ACHN (cell line): ENCODE data around the gene SCNN1A.

ENCODE experiments used
- DNase-seq: peaks from one replicate; pipeline ENCODE4 v3.0.0-alpha.2; 2015
- in situ Hi-C: cut with HindIII; loops from 2 replicates; pipeline ENCODE4 v1.10.0; 2017; ENCODE audit warnings: low sequenced_read_pairs, low pct_ligation_motif_present, low pct_unique_long_range_greater_than_20kb

The SCNN1A gene

GRCh38 chr12:6375269-6376078, at the start of gene SCNN1A:
Gene SCNN1A (minus strand): TSS chr12:6375563. CDS start chr12:6374783, 780 bp downstream.
- in situ Hi-C loops = no loop called here
- DNase-seq = no peak

DNA sequence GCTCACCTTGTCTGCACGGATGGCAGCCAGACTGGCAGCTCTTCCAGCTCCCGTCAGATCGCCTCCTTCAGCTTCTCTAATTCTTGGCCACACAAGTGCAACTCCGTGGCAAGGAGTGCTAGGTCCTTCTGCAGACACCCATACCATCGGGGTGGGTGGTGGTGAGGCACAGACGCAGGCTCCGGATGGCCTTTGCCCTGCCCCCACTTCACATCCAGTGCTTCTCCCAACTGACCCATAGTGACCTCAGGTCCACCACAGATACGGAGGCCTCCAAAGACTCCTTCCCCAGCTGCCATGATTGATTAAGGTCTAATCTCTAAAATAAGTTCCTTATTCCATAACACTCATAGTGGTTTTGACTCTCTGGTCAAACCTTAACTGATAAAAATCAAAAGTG, 49.5 kb upstream of the SCNN1A start:
- DNase-seq = no peak
- in situ Hi-C loops = no loop called here

DNA sequence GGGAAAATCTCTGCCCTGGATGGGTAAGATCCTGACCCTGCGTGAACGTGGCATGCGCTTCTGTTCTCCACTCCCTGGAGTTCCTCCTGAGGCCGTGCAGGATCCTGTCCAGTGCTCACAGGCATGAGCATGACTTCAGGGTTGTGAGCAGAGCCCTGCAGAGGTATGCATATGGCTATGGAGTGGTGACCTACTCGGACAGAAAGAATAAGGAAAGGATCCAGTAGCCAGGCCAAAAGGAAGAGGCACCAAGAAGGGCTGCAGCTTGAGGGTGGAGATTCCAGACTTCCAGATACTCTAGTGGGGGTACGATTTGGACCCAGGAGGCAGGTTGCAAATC, 48.6 kb upstream of the SCNN1A start:
- in situ Hi-C loops = no loop called here
- no peak for DNase-seq

GRCh38 chr12:6423267-6424007, 48.1 kb upstream of the SCNN1A start:
- in situ Hi-C loops = no loop called here
- peak; percentile 96 for DNase-seq

GRCh38 chr12:6420364-6420763, 45.0 kb upstream of the SCNN1A start:
- in situ Hi-C loops = no loop called here

DNA sequence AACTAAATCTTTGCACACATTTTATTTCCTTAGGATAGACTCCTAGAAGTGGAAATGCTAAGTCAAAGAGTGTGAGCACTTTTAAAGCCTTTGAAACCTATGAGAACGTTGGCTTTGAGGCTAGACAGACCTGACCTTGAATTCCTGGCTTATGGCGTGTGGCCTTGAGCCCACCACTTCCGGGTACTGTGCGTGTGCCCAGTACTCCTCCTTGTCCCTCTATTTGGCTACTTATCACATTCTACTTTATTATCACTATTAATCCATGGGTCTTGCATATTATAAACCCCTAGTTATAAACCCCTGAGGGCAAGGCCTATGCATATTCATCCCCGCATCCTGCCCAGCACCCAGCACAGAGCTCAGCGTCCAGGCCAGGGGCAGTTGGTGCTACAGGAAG, 43.4 kb upstream of the SCNN1A start:
- no peak for DNase-seq
- in situ Hi-C loops = no loop called here

More at GRCh38 chr12:6420364-6420763, 45.0 kb upstream of the SCNN1A start:
- DNase-seq = no peak

- DNase-seq = no peak
- in situ Hi-C loops = no loop called here
Observed at GRCh38 chr12:6416596-6416995, 41.2 kb upstream of the SCNN1A start.

DNA sequence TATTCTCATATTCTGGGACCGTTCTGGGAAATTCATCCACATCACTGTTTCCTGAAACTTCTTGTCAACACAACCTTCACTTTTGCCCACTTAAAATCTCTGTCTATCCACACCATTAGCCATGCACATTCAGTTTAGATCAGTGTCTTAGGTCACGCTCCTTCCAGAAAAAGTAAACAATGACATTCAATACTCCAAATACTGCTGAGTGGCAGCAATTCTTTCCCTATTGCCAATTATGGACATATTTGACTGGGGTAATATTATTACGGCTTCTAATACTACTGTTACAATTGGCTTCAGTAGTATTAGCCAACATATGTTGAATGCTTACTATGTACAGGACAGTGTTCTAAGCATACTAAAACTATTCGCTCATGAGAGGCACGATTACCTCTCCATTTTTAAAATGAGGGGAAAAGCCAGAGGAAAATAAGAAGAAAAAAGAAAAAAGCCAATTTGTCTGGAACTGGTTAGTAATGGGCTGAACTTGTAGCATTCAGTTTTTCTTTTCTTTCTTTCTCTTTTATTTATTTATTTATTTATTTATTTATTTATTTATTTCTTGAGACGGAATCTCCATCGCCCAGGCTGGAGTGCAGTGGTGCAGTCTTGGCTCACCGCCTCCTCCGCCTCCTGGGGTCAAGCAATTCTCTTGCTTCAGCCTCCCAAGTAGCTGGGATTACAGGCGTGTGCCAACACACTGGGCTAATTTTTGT, 32.0 kb upstream of the SCNN1A start:
- in situ Hi-C loops = no loop called here
- no peak for DNase-seq

DNA sequence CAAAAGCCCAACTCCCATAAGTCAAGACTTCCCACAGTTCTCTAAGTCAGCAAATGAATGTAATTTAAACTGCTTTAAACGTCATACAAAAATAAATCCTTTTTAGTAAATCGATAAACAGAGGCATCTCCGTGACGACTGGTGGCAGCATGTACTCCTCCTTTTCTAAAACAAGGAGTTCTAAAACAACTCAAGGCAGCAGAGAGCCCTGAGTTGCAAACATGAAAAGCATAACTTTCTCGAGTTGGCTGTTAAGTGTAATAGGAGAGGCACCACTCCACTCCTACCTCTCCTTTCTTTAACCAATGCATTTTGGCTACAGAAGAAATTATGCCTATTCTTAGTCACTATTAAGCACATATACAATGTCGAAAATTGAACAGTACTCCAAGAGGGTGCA, 30.6 kb upstream of the SCNN1A start:
- in situ Hi-C loops = no loop called here
- no peak for DNase-seq

- in situ Hi-C loops = no loop called here
- DNase-seq = no peak
Observed at GRCh38 chr12:6404390-6404789, 29.0 kb upstream of the SCNN1A start.

- in situ Hi-C loops = no loop called here
- no peak for DNase-seq
Observed at GRCh38 chr12:6399884-6400644, 24.7 kb upstream of the SCNN1A start.

- DNase-seq = no peak
- in situ Hi-C loops = no loop called here
Observed at GRCh38 chr12:6396031-6396430, 20.7 kb upstream of the SCNN1A start.

- in situ Hi-C loops = no loop called here
- no peak for DNase-seq
Observed at GRCh38 chr12:6394398-6394797, 19.0 kb upstream of the SCNN1A start.

DNA sequence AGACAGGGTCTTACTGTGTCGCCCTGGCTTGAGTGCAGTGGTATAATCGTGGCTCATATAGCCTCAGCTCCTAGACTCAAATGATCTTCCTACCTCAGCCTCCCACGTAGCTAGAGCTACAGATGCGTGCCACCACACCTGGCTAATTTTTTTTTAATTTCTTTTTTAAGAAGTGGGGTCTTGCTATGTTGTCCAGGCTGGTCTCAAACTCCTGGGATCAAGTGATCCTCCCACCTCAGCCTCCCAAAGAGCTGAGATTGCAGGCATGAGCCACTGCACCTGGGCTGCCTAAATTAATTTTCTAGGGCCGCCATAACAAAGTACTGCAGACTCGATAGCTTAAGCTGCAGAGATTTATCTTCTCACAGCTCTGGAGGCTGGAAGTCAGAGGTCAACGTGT, 17.7 kb upstream of the SCNN1A start:
- in situ Hi-C loops = no loop called here
- DNase-seq = no peak

DNA sequence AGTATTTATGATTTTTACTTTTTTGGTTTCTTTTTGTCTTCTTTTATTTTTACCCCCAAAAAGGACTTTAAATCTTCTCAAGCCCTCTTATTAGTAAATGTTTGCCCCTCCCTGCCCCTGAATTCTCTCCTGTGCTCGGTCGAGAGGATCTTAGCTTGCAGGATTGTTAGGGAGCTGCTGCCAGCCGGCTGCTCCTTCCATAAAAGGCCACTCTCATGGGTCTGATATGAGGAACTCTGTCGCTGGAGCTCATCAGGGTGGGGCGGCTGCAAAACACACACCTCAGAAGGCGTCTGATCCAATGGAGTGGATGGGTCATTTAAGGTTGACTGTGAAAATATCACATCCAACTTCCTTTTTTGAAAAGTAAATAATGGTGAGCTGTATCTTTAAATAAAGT, 17.1 kb upstream of the SCNN1A start:
- DNase-seq = no peak
- in situ Hi-C loops = no loop called here

DNA sequence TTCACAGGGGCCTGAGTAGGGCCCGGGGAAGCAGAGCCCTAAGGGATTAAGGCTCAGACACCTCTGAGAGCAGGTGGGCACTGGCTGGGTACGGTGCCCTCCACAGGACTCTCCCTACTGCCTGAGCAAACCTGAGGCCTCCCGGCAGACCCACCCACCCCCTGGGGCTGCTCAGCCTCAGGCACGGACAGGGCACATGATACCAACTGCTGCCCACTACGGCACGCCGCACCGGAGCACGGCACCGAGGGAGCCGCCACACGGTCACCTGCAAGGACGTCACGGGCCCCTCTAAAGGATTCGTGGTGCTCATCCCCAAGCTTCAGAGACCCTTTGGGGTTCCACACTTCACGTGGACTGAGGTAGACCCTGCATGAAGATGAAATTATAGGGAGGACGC, 15.7 kb upstream of the SCNN1A start:
- in situ Hi-C loops = no loop called here
- DNase-seq = no peak

DNA sequence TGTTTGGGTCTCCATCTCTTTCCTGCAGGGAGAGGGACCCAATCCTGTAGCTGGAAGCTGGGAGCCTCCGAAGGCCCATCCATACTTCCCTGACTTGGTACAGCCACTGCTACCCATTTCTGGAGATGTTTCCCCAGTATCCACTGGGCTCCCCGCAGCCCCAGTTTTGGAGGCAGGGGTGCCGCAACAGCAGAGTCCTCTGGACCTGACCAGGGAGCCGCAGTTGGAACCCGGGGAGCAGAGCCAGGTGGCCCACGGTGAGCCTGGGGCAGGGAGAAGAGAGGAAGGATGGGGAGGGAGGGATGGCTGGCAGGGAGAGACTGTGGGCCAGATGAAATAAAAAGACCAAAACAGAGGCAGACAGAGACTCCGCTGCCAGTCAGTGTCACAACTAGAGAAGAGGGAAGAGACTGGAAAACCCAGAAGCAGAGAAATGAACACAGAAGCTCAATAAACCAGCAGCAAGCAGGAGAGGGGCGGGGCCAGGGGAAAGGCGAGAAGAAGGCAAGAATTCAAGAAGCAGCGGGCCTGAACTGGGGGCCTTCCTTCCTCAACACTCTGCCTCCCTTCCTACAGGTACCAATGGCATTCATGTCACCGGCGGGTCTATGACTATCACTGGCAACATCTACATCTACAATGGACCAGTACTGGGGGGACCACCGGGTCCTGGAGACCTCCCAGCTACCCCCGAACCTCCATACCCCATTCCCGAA, 14.9 kb upstream of the SCNN1A start:
- in situ Hi-C loops = no loop called here
- no peak for DNase-seq

GRCh38 chr12:6387541-6387940, 12.2 kb upstream of the SCNN1A start:
- DNase-seq = no peak
- in situ Hi-C loops = no loop called here
